ENCODE measurements around the gene PPP4R1.

DNA sequence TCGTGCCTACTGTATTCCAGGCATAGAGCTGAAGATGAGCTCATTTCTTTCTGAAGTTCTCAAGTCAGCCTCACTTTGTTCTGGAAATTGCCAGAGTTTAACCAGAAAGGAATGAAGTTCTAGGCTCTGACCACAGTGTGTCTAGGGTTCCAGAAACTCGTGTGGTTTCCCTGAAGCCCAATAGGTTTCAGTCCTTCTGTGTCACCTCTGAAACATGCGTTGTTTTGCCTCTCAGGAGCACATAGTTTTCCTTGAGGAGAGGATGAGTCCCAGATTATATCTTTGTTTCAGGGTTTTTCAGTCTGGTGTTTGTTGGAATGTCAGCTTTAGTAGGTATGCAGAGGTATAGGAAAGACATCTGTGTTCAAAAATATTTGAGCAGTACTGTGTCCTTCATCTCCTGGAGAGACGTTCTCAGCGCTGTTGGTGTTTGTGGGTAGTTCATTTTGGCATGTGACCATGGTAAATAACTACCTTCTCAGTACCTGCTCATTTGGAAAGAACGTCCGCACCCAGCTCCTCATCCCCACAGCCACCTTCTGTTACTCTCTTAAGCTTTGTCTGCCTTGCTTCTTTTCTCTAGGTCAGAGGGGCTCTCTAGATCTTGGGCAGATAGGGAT is 82.5 kb downstream of the PPP4R1 start:
- TF ChIP-seq, protein P1, sequence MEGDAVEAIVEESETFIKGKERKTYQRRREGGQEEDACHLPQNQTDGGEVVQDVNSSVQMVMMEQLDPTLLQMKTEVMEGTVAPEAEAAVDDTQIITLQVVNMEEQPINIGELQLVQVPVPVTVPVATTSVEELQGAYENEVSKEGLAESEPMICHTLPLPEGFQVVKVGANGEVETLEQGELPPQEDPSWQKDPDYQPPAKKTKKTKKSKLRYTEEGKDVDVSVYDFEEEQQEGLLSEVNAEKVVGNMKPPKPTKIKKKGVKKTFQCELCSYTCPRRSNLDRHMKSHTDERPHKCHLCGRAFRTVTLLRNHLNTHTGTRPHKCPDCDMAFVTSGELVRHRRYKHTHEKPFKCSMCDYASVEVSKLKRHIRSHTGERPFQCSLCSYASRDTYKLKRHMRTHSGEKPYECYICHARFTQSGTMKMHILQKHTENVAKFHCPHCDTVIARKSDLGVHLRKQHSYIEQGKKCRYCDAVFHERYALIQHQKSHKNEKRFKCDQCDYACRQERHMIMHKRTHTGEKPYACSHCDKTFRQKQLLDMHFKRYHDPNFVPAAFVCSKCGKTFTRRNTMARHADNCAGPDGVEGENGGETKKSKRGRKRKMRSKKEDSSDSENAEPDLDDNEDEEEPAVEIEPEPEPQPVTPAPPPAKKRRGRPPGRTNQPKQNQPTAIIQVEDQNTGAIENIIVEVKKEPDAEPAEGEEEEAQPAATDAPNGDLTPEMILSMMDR (IDR thresholded peaks at IDR 0.05 in 4 of 5, conservative IDR thresholded peaks at IDR 0.05 in 1 of 5): no peak
- no peak for TF ChIP-seq POLR2A (IDR thresholded peaks at IDR 0.05)

Data from gastrocnemius medialis (tissue), 4 donors.